Measurements from ENCODE around the gene TMC1. TPM values are rescaled to one million over a fixed set of nuclear protein-coding genes. Genes with fewer than 3 reads are reported as not detected.

The TMC1 gene
- total and polyA plus RNA-seq, 2 donors from 2014 or later, result 0.25 to 1.2 TPM

DNA sequence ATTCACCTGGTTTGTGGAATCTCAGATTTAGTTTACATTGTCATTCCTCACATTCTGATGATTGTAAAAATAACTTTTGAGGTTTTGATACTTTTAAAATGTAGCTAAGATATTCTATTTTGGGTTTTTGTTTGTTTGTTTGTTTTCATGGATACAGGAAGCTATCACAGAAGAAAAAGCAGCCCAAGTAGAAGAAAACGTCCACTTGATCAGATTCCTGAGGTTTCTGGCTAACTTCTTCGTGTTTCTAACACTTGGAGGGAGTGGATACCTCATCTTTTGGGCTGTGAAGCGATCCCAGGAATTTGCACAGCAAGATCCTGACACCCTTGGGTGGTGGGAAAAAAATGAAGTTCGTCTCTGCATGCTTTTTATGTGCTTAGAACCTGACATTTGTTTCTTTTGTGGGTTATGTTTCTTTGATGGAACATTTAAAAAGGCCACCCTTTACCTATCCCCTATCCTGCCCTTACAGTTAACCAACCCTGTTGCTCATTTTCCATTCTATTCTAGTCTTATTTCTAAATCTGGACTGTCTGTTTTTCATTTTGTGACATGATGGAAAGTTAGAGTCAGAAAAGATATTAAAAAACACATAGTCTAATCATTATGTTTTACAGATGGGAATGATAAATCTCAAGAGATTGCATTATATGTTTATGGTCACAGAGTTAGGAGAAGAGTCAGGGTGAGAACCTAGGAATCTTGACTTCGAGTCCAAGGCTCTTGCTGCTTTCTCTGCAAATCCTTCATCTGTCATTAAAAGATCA lies 267.7 kb downstream of the TMC1 start:
- H3K27me3 ChIP-seq (ENCODE audit: control insufficient read depth, insufficient read depth, low read length), result no peaks in the 10 kb centered on the region

GRCh38 chr9:72789885-72790284 lies 268.5 kb downstream of the TMC1 start:
- Histone ChIP-seq H3K9ac (ENCODE audit: low read length in 3 of 3) (no peak overlapping the region), H3K36me3 (ENCODE audit: control insufficient read depth in 2 of 3, insufficient read depth in 3 of 3, low read length in 3 of 3) (no peaks in the 10 kb centered on the region), H3K9me3 (ENCODE audit: control insufficient read depth in 2 of 3, insufficient read depth in 1 of 3, low read length in 3 of 3) (no peaks in the 10 kb centered on the region), H3K4me3 (ENCODE audit: low read length in 3 of 3) (no peak overlapping the region), H3K27me3 (ENCODE audit: control insufficient read depth, insufficient read depth, low read length) (no peaks in the 10 kb centered on the region), H3K27ac (ENCODE audit: low read depth in 2 of 2, low read length in 2 of 2) (no peak overlapping the region), H3K4me1 (ENCODE audit: control insufficient read depth in 2 of 3, insufficient read depth in 2 of 3, low read depth in 1 of 3, low read length in 3 of 3) (no peaks in the 10 kb centered on the region)
- intact Hi-C loops (cut with DNase I), result no loop called here
- TF ChIP-seq, protein P1, sequence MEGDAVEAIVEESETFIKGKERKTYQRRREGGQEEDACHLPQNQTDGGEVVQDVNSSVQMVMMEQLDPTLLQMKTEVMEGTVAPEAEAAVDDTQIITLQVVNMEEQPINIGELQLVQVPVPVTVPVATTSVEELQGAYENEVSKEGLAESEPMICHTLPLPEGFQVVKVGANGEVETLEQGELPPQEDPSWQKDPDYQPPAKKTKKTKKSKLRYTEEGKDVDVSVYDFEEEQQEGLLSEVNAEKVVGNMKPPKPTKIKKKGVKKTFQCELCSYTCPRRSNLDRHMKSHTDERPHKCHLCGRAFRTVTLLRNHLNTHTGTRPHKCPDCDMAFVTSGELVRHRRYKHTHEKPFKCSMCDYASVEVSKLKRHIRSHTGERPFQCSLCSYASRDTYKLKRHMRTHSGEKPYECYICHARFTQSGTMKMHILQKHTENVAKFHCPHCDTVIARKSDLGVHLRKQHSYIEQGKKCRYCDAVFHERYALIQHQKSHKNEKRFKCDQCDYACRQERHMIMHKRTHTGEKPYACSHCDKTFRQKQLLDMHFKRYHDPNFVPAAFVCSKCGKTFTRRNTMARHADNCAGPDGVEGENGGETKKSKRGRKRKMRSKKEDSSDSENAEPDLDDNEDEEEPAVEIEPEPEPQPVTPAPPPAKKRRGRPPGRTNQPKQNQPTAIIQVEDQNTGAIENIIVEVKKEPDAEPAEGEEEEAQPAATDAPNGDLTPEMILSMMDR (IDR thresholded peaks at IDR 0.05; ENCODE audit: borderline replicate concordance, extremely low read depth, insufficient read depth), result no peak
- FAIRE-seq, result no peak
- DNase-seq, result no peak

More for the DNA sequence above, 267.7 kb downstream of the TMC1 start:
- intact Hi-C loops (cut with DNase I), result no loop called here
- TF ChIP-seq, protein P1 (IDR thresholded peaks at IDR 0.05; ENCODE audit: borderline replicate concordance, extremely low read depth, insufficient read depth), result no peak
- Histone ChIP-seq H3K4me1 (ENCODE audit: control insufficient read depth in 2 of 3, insufficient read depth in 2 of 3, low read depth in 1 of 3, low read length in 3 of 3) (no peaks in the 10 kb centered on the region), H3K9me3 (ENCODE audit: control insufficient read depth in 2 of 3, insufficient read depth in 1 of 3, low read length in 3 of 3) (no peaks in the 10 kb centered on the region), H3K36me3 (ENCODE audit: control insufficient read depth in 2 of 3, insufficient read depth in 3 of 3, low read length in 3 of 3) (no peaks in the 10 kb centered on the region), H3K4me3 (ENCODE audit: low read length in 3 of 3) (no peak overlapping the region), H3K9ac (ENCODE audit: low read length in 3 of 3) (no peak overlapping the region), H3K27ac (ENCODE audit: low read depth in 2 of 2, low read length in 2 of 2) (no peak overlapping the region)
- DNase-seq (no peak), FAIRE-seq (no peak)

GRCh38 chr9:72790989-72791388 lies 269.6 kb downstream of the TMC1 start:
- FAIRE-seq (no peak), DNase-seq (no peak)
- no peak overlapping the region for H3K9ac ChIP-seq (ENCODE audit: low read length in 3 of 3)
- H3K27me3 ChIP-seq (ENCODE audit: control insufficient read depth, insufficient read depth, low read length), result no peaks in the 10 kb centered on the region
- intact Hi-C loops (cut with DNase I), result no loop called here
- H3K4me1 ChIP-seq (ENCODE audit: control insufficient read depth in 2 of 3, insufficient read depth in 2 of 3, low read depth in 1 of 3, low read length in 3 of 3), result no peaks in the 10 kb centered on the region
- TF ChIP-seq, protein P1 (IDR thresholded peaks at IDR 0.05; ENCODE audit: borderline replicate concordance, extremely low read depth, insufficient read depth), result no peak
- H3K27ac ChIP-seq (ENCODE audit: low read depth in 2 of 2, low read length in 2 of 2), result no peak overlapping the region
- H3K4me3 ChIP-seq (ENCODE audit: low read length in 3 of 3), result no peak overlapping the region
- no peaks in the 10 kb centered on the region for H3K36me3 ChIP-seq (ENCODE audit: control insufficient read depth in 2 of 3, insufficient read depth in 3 of 3, low read length in 3 of 3)
- H3K9me3 ChIP-seq (ENCODE audit: control insufficient read depth in 2 of 3, insufficient read depth in 1 of 3, low read length in 3 of 3), result no peaks in the 10 kb centered on the region
